Testis (tissue), 2 donors: ENCODE results near the gene GRM7.

Source experiments
- CTCF ChIP-seq, 3 experiments: fragments of 450-650 bp in 2 of 3; fragments of 200-600 bp in 1 of 3; sonication (generic) in 1 of 3; IDR thresholded peaks; one replicate each; pipeline ENCODE4 v1.5.1; 2016 to 2019; ENCODE audit warnings: antibody characterized with exemption in 3 of 3, mild to moderate bottlenecking in 2 of 3, moderate library complexity in 1 of 3
- POLR2A ChIP-seq: fragments of 450-650 bp; IDR thresholded peaks from one replicate; pipeline ENCODE4 v1.6.1; 2017; ENCODE audit warnings: antibody characterized with exemption, mild to moderate bottlenecking, moderate library complexity

DNA sequence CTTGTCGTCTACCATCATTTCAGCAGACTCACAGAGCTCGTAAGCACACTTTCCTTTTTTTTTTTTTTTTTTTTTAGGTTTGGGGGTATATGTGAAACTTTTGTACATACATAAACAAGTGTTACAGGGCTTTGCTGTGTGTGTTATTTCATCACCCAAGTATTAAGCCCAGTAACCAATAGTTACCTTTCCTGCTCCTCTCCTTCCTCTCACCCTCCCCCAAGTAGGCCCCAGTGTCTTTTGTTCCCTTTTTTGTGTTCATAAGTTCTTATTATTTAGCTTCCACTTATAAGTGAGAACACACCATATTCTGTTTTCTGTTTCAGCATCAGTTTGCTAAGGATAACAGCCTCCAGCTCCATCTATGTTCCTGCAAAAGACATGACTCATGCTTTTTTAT is 746.8 kb downstream of the GRM7 start:
- TF ChIP-seq CTCF (IDR thresholded peaks at IDR 0.05) (no peak), POLR2A (no peak)
